Smooth muscle cell of the brain vasculature (primary cell): ENCODE results near the gene MAP1LC3B.

Source experiments
- DNase-seq: peaks from one replicate; pipeline ENCODE4 v3.0.0-alpha.2; 2012; ENCODE audit warnings: low read depth, low spot score

MAP1LC3B gene

DNA sequence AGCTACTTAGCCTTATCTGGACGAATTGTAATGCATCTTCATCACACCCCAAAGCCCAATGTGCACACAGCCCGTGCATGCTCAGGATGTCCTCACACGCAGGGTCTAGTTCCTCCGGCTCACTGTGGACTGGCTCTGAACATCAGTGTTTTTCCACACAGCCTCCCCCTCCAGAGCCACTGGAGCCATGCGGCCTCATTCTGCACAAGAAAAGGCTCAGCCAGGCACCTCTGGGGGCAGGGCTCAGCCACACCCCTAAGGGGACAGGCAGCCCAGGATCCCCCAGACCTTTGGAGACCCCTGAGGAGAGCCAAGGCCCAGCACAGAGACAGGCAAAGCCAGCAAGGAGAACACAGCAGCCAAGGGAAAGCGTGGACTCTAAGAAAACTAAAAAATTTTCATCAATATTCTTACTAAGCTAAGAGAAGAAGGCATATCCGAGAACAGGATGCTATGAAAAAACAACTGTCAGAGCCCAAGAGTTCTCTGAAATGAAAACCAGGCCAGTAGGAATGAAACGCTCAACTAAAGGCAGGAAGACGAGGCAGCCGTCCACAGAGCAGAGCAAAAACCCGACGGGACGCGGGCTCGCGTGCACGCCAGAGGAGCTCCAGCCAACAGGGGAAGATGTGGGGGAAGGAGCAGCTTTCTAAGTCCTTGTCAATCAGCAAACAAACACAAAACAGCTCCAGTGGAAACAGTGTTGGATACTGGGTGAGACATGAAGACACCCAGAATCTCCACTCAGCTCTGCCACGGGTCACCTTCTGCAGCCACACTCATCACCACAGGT is 34.5 kb downstream of the MAP1LC3B start:
- no peak for DNase-seq

DNA sequence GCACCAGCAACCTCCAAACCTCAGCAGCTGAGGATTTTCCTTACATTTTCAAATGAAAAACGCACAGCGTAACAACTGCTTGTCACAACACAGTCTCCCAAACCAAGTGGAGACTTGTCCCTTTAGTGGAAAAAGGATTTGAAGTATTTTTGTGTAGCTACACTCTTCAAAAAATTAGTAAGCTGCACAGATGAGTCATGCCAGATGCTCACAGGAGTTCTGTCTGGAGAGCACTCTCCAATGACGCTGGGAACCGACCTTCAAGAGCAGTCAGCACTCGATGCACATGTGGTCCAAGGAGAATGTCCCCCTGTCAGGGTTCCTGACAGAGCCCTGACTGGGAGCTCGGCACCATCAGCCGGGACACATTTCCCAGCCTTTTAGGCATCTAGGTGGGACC is 39.8 kb downstream of the MAP1LC3B start:
- peak; percentile 59 for DNase-seq

GRCh38 chr16:87432330-87432915 is 40.3 kb downstream of the MAP1LC3B start:
- no peak for DNase-seq

DNA sequence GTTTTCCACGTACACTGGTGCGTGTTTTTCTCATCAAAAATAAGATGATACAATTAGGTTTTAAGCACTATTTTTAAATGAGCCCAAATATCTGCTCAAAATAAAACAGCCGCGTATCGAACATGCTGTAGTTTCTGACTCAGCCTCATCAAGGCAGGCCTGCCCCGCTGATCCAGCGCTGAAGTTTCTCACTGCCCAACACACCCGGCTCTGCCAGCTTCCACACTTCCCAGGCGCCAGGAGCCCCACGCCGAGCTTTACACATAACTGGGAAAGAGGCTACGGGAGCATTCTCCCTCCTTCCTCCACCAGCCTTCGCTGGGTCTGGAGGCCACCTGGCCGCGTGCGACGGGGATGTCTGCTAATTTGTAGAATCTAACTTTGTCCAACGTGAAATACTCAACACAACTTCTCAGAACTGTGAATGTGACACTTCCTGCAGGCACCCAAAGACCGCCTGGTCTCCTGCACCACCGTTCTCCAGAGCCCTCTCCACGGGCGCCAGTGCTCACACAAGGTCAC is 42.1 kb downstream of the MAP1LC3B start:
- DNase-seq: no peak

DNA sequence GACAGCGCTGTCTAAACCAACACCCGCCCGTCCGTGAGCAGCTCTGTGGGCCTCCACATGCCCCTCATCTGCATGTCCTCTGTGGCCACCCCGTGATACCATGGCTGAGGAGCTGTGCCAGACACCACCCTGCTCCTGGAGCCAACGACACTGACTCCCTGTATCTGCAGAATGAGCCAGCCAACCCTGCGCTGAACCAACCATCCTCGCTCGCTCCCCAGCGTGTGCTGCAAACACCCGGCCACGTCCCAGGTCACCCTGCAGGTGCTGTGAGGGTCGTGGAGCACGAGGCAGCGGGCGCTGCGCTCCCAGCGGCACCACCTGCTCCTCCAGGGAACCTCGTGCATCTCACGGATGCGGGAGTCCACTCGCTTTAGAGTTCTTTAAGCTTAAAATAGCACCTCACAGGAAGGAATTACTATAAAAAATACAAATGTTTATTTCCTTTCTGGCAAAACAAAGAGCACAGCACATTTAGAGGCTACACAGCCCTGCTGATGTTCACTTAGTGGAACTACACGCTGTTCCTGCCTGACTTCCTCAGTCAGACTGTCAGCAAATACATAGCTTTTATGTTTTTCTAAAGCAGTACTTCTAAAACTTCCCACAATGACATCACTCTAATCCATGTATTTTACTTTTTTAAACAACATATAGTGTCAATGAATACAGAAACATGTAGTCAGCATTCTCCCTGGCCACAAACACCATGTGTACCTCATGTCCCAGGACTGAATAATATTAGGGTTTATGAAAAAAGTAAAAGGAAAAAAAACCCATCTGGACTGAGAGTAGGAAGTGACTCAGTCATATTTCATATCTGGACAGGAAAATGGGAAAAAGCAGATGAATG is 43.5 kb downstream of the MAP1LC3B start:
- peak; percentile 45 for DNase-seq

- no peak for DNase-seq
Measured at GRCh38 chr16:87436225-87437172, 44.4 kb downstream of the MAP1LC3B start.

- DNase-seq: no peak
Measured at GRCh38 chr16:87437327-87437726, 45.2 kb downstream of the MAP1LC3B start.

DNA sequence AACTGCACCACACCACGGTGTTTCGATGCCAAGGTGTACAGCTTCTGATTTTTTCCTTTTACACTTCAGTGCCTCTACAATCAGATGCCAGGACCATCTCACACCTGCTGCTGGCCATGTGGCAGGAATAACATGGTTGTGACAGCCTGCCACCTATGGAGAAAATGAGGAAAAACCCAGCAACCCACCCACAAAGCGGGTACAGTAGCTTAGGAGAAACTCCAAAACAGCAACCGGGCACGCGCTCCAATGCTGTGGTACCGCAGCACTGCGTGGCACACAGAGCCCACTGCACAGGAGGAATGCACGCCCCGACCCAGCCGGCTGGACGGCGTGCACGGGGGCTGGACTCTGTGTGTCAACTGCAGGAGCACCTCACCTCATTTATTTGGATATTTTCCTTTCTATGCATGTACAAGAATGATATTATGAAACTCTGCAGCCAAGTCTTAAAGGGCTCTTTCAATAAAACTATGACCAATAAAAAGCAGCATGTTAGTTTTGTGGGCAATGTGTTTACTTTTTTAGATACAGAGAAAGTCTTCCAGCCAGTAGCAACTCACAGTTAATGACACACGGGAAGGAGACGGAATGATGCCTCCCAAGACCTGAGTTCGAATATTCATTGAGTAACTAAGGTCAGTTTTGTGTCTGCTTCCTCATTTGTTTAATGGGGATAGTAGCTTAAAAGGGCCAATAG is 45.9 kb downstream of the MAP1LC3B start:
- no peak for DNase-seq

GRCh38 chr16:87438611-87438985 is 46.5 kb downstream of the MAP1LC3B start:
- DNase-seq: no peak

DNA sequence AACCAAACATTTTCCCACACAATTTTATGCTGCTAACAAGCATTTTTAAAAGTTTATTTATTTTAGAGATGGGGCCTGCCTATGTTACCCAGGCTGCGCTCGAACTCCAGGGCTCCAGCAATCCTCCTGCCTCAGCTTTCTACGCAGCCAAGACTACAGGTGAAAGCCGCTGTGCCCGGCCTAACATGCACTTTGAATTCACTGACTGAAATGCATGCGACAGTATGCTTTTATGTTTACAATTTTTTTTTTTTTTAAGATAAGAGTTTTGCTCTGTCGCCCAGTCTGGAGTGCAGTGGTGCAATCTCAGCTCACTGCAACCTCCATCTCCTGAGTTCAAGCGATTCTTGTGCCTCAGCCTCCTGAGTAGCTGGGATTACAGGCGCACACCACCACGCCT is 47.8 kb downstream of the MAP1LC3B start:
- no peak for DNase-seq

DNA sequence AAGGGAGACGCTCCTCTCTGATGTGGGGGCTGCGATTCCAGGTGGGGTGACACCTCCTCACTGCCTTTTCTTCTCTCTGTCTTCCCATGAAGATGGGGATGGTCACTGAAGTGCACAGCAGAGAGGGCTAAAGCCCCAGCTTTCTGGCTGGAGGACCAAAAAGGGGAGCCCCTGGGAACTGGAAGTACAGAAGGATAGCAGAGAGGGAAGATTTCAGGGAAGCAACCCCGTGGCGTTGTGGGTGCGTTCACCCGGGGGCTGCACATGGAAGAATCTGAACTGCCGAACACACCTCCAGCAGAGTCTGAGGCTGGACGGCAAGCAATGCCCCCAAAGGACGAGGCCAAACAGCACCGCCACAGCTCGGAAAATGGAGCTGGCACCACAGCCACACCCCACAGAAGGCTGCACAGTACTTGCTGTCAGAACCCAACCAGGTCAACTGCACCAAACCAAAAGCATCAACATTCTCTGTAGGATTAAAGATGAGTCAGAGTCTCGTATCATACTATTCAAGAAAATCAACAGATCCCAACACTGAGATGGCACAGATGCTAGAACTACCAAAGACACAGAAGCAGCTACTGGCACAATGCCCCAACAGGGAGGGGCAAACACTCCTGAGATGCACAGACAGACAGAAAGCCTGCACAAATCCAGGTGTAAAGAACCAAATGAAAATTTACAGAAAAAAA is 49.9 kb downstream of the MAP1LC3B start:
- no peak for DNase-seq

- DNase-seq: no peak
Measured at GRCh38 chr16:87442581-87442966, 50.4 kb downstream of the MAP1LC3B start.

- DNase-seq: no peak
Measured at GRCh38 chr16:87443016-87443415, 50.9 kb downstream of the MAP1LC3B start.

GRCh38 chr16:87443964-87444363 is 51.8 kb downstream of the MAP1LC3B start:
- DNase-seq: no peak

DNA sequence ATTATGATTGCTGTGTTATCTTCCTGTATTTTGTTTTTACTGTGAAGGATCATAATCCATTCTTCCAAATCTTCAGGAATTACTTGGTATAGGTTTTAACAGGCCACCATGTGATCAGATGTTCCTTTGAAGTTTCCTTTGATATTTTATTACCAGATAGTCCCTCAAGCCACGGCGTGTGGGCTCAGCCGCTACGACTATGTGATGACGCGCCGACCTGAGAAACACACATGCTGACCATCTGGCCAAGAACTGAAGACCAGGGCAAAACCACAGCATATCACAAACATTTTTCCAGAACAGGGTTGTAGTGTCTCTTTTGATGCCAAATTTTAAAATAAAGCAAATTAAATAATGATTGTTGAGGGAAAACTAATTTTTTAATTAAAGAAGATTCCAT is 53.4 kb downstream of the MAP1LC3B start:
- DNase-seq: no peak

GRCh38 chr16:87446479-87446878 is 54.3 kb downstream of the MAP1LC3B start:
- DNase-seq: no peak

GRCh38 chr16:87447323-87447722 is 55.2 kb downstream of the MAP1LC3B start:
- no peak for DNase-seq

- no peak for DNase-seq
Measured at GRCh38 chr16:87448866-87449265, 56.7 kb downstream of the MAP1LC3B start.

DNA sequence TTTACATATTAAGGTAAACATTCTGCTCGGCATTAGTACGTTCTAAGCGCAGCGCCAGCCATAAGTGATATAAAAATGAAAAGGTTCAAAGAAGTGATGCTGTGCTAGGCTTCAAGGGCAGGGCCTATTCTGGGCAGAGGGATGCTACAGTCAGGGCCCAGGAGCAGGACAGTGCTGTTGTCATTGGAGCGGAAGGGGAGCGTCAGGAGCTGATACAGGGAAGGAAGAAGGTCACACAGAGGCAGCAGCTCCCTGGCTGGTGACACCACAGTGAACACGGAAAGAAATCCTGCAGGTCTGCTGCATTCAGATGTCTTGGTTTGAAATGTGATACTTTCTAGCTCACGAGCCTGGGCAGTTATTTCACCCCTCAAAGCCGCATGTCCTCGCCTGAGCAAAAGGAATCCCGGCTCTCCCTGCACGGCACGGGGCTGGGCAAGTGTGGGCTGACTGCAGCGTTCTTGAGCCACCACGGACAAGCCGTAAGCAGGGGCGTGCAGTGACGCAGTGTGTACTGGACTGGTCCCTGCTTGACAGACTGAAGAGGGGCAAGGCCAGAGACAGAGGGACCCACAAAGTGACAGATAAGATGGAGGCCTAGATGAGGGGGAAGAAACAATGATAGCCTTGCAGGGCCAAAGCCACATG is 59.6 kb downstream of the MAP1LC3B start:
- no peak for DNase-seq
